GM18909 (cell line): ENCODE measurements around the gene CFAP68.
A peak's percentile ranks its signal among the peaks of the same experiment; 100 is the strongest.

Experiments
- ATAC-seq: cut with Tn5 transposase; IDR thresholded peaks from one replicate; pipeline ENCODE4 v1.9.1; 2021; ENCODE audit warnings: mild to moderate bottlenecking; ENCODE audit not compliant: unreplicated experiment, poor library complexity

The CFAP68 gene

GRCh38 chr11:111878849-111879636 lies at the start of gene CFAP68, which contains the start of gene FDXACB1:
Gene CFAP68, plus strand, starts transcription at chr11:111879541. Its CDS starts 20 bp downstream, at chr11:111879561.
Gene FDXACB1, minus strand, starts transcription at chr11:111879165. Its CDS starts 33 bp downstream, at chr11:111879132.
- peak; percentile 94 for ATAC-seq

GRCh38 chr11:111833524-111833923 lies 45.8 kb upstream of the CFAP68 start:
- no peak for ATAC-seq

GRCh38 chr11:111834432-111835163 lies 44.7 kb upstream of the CFAP68 start:
- no peak for ATAC-seq

GRCh38 chr11:111835665-111836064 lies 43.7 kb upstream of the CFAP68 start:
- ATAC-seq, result no peak

- no peak for ATAC-seq
Observed at GRCh38 chr11:111836162-111836561, 43.2 kb upstream of the CFAP68 start.

GRCh38 chr11:111836721-111837120 lies 42.6 kb upstream of the CFAP68 start:
- peak; percentile 83 for ATAC-seq

GRCh38 chr11:111837366-111837891 lies 41.9 kb upstream of the CFAP68 start:
- no peak for ATAC-seq

- no peak for ATAC-seq
Observed at GRCh38 chr11:111838054-111838453, 41.3 kb upstream of the CFAP68 start.

- ATAC-seq, result no peak
Observed at GRCh38 chr11:111840143-111840542, 39.2 kb upstream of the CFAP68 start.

- peak; percentile 61 for ATAC-seq
Observed at GRCh38 chr11:111841370-111842053, 37.8 kb upstream of the CFAP68 start.

GRCh38 chr11:111843661-111844060 lies 35.7 kb upstream of the CFAP68 start:
- no peak for ATAC-seq

- no peak for ATAC-seq
Observed at GRCh38 chr11:111845276-111846028, 33.9 kb upstream of the CFAP68 start.

- ATAC-seq, result no peak
Observed at GRCh38 chr11:111846063-111846462, 33.3 kb upstream of the CFAP68 start.

- no peak for ATAC-seq
Observed at GRCh38 chr11:111846636-111847035, 32.7 kb upstream of the CFAP68 start.

GRCh38 chr11:111849631-111850030 lies 29.7 kb upstream of the CFAP68 start:
- ATAC-seq, result no peak

- no peak for ATAC-seq
Observed at GRCh38 chr11:111851067-111851466, 28.3 kb upstream of the CFAP68 start.

- ATAC-seq, result no peak
Observed at GRCh38 chr11:111851636-111852035, 27.7 kb upstream of the CFAP68 start.

GRCh38 chr11:111852103-111852502 lies 27.2 kb upstream of the CFAP68 start:
- no peak for ATAC-seq

- no peak for ATAC-seq
Observed at GRCh38 chr11:111855506-111855905, 23.8 kb upstream of the CFAP68 start.

GRCh38 chr11:111860257-111860656 lies 19.1 kb upstream of the CFAP68 start:
- ATAC-seq, result no peak
